Brain pericyte (primary cell): ENCODE data around the gene XRCC4.

Source experiments
- DNase-seq: peaks from one replicate; pipeline ENCODE4 v3.0.0-alpha.2; 2012; ENCODE audit warnings: low read depth, low spot score

The XRCC4 gene

DNA sequence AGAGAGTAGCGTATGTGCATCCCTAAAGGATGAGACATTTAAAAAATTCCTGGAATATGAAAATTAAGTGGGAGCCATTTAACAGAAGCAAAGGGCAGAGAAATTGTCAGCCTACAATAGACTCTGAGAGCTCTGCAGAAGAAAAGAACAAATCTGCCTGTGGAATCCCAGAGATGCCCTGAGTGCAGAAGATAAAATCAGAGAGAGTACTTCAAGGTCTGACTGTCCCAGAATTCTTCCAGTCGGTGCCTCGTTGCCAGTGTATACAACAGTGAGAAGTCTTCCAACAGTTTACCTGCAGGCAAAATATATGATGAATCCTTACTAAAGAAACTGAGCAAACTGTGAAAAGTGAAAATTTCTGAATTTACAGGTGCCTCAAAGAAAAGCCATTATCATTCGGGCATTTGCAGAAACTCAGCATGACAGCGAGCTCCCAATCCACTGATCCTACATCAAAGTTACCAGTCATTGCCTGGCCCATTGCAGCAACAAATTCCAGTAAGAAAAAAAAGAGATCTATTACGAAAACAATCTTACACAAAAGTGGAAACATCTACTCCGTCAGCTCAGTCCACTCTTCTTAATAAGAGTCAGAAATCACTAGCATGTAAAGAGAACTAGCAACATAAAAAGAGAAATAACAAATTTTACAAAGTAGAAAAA lies 301.4 kb downstream of the XRCC4 start:
- DNase-seq = no peak

DNA sequence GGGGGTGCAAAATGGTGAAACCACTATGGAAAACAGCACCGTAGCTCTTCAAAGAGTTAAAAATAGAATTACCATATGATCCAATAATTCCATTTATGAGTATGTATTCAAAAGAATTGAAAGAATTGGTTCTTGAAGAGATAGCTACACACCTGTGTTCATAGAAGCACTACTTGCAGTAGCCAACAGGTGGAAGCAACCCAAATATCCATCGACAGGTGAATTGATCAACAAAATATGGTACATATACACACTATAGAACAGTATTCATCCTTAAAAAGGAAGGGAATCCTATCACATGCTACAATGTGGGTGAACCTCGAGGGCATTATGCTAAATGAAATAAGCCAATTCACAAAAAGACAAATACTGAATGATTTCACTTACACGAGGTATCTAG lies 308.5 kb downstream of the XRCC4 start:
- no peak for DNase-seq

DNA sequence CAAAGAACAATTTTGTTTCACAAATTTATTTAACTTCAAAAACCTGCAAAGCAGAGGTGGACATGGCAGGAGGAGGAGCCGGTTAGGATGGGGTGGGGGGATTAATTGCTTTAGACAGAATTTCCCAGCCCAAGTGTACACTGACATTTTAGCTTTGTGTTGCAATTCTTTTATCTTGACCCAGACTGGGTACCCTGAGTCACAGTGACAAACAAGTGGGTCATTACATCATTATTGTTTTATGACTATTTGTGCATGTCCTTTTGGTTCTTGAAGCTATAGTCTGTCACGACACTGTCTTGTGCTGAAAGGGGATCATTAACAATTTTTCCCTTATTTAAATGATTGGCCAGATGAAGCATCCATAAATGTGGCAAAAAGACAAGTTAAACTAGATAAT lies 309.7 kb downstream of the XRCC4 start:
- no peak for DNase-seq

DNA sequence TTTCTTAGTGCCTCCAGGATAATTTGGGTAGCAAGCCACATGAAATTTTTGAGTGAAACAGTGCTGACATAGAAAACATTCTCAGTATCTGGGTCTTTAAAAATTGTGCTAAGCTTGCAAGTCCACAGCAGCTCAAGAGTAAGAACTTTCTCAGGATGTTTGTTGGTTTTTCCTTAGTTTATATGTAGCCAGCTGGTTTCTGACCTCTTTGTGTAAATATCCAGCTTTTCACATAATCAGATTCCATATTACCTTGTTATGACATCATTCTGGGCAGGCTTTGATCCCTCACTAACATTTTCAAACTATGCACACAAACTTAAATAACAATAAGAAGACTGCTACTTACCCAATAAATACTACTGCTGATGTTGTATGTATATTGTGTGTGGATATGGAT lies 311.3 kb downstream of the XRCC4 start:
- DNase-seq = peak; percentile 74

DNA sequence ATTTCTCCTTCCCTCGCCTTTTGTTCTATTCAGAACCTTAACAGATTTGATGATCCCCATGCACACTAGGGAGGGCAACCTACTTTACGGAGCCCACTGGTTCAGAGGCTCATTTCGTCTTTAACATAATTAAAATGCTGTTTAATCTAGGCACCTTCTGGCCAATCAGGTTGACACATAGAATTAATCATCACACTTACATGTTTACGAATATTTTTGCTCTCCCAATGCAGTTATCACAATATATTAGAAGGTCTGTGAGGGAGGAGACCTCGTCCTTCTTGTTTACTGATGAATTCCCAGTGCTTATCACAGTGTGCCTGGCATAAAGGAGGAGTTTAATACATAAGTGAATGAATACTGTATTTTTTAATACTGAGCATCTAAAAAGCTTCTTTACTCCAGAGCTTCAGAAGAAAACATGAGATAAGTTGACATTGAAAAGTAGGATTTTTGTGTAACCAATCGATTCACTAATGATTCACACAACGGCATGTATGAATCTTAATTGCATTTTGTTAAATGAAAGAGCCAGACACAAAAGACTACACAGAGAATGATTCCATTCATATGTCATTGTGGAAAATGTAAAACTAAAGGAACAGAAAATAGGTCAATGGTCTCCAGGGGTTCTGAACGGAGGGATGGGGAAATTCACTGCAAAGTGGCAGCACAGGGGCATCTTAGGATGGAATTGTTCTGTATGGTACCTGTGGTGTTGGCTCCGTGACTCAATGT lies 315.6 kb downstream of the XRCC4 start:
- DNase-seq = no peak

DNA sequence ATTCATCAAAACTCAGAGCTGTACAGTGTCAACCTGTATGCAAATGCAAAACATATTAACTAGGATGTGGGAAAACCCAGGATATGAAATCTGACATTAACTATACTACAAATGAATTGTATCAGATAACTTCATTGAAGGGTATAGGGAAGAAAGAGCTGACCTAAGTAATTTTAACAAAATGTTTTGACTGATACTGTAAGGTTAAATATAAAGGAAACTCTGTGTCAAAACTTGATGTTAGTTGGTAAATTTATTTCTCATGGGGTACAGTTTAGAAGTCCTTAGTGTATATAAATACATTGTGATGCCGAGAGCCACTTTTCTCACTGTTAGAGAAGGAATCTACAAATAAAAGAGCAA lies 316.1 kb downstream of the XRCC4 start:
- DNase-seq = no peak

DNA sequence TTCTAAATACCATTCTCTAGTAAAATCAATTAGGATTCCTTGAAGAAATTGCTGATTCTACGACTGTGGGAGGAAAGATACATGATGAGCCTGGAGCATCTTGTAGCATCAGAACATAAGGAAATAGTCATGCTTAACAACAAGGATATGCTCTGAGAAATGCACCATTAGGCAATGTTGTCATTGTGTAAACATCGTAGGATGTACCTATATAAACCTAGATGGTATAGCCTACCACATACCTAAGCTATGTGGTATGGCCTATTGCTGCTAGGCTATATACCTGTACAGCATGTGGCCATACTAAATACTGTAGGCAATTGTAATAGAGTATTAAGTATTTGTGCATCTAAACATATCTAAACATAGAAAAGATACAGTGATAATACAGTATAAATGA lies 316.8 kb downstream of the XRCC4 start:
- no peak for DNase-seq

DNA sequence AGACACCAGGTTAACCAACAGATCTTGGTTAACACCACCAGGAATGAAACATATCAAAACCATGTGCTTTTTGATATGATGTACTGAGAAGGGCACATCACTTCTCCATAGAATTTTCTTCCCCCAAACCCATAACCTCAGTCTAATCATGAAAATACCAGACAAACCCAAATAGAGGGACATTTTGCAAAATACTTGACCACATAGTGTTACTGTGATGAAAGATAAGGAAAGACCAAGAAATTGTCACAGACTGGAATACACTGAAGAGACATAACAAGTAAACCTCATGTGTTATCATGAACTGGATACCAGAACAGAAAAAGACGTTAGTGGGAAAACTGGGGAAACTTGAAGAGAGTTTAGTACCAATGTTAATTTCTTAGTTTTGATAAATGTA lies 319.3 kb downstream of the XRCC4 start:
- DNase-seq = no peak

DNA sequence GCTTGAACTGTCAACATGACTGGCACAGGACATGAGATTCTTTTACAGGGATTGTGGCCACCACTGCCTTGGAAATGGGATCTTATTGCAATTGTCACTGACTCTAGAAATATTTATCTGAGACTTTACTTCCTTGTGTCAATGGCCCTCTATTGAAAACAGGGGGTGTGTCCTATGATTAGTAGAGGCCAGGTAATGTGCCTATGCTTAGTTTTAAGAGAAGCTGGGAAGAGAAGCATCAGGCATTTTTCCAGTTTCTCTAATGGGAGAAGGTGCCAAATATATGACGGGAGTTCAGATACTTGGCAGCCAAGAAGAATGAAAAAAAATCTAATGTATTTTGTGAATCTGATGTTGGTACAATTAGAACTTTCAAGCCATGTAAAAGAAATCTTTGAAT lies 320.3 kb downstream of the XRCC4 start:
- no peak for DNase-seq

DNA sequence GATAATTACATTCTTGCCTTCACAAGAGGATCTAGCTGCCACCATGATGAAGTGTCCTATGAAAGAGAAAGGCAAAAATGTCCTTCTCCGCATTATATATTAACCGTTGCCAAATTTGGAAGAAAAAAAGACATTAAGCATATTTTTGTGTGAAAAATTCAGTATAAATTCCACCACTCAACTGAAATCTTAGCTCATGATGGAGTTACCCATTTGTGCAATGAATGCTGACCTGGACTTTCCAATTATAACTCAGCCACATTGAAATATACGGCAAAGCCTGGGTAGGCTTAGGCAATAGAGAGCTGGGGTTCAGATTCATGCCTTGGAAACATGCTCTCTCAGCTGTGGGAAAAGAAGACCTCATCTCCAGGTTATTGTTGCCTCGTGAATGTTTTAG lies 322.9 kb downstream of the XRCC4 start:
- DNase-seq = no peak

DNA sequence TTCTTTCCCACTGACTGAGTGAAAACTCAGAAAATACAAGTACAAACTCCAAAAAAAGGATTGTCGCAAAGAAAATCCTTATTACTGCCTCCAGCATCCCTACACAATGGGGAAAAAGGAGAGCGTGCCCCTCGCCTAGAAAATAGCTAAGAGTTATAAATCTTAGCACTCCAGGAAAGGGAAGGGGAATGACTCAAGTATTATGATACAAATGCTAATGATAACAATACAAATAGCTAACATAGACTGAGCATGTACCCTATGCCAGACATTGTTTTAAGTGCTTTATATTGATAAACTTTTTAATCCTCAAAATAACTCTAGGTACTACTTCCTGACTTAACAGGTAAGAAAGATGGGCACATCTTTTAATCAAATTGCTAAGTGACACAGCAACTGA lies 323.4 kb downstream of the XRCC4 start:
- no peak for DNase-seq

DNA sequence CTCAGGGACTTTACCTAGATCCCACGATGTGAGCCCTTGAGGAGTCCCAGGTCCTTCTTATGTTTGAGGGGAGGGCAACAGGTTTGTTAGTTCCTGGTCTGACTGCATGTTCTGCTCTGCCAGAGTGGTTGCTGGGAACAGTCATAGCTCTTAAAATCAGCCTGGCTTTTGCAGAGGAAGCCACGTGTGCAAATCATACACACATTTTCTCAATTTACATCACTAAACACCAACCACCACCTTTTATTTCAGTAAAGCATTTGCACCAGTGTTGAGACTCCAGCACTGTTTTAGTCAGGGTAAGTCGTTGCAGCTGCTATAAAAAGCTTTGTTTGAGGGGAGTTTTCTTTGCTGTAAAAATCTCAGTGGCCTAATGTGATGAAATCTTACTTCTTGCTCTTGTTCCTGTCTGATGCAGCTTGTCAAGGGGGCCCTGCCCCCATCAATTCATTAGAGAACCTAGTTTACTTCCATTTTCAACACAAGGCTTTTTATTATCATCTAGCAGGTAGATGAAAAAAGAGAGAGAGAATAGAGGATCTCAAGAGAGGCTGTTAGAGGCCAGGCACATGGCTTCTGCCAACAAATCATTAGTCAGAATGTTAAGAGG lies 323.9 kb downstream of the XRCC4 start:
- DNase-seq = no peak

DNA sequence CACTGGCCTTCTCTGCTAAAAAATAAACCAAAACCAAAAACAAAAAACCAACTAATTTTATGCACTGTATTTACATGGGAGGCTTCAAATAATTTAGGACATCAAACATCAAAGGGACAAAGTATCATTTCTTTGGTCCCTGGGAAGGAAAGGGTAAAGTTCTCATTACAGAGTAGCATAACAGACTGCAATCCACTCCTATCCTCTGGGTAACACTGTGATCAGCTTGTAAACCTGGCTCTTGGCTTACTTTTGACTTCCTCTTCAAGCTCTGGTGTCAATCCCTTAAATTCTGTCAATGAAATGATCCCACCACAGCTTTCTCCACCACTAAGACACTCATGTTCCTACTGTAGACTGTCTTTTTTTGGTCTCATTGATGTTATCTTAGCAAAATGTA lies 324.4 kb downstream of the XRCC4 start:
- no peak for DNase-seq
